Thymus (tissue), 14 donors: ENCODE measurements around the gene LPIN2. TPM values are rescaled to one million over a fixed set of nuclear protein-coding genes. Genes with fewer than 3 reads are reported as not detected.

ENCODE experiments used
- DNase-seq, 9 donors: peaks; one replicate each; pipeline ENCODE4 v3.0.0-alpha.2; 2013; ENCODE audit warnings: low spot score in 9 of 9, low read depth in 6 of 9, missing footprints in 1 of 9
- H3K27ac ChIP-seq, 2 donors: one replicate each; pipeline ENCODE4 v1.5.1; 2013; ENCODE audit warnings: control low read depth in 1 of 2, low read depth in 1 of 2, low read length in 1 of 2, mild to moderate bottlenecking in 1 of 2, moderate library complexity in 1 of 2
- H3K27me3 ChIP-seq, 2 donors: one replicate each; pipeline ENCODE4 v1.5.1; 2013; ENCODE audit warnings: low read length in 1 of 2; ENCODE audit not compliant: control insufficient read depth in 2 of 2, insufficient read depth in 1 of 2
- H3K36me3 ChIP-seq, 2 donors: one replicate each; pipeline ENCODE4 v1.5.1; 2013; ENCODE audit warnings: low read length in 1 of 2, mild to moderate bottlenecking in 1 of 2, moderate library complexity in 1 of 2; ENCODE audit not compliant: control insufficient read depth in 2 of 2, insufficient read depth in 2 of 2
- H3K4me1 ChIP-seq, 2 donors: one replicate each; pipeline ENCODE4 v1.5.1; 2013; ENCODE audit warnings: low read length in 2 of 2; ENCODE audit not compliant: control insufficient read depth in 2 of 2, insufficient read depth in 2 of 2
- H3K4me3 ChIP-seq, 2 donors: one replicate each; pipeline ENCODE4 v1.5.1; 2013; ENCODE audit warnings: low read length in 2 of 2, control low read depth in 1 of 2, mild to moderate bottlenecking in 1 of 2
- H3K9me3 ChIP-seq, 2 donors: one replicate each; pipeline ENCODE4 v1.5.1; 2013; ENCODE audit warnings: low read length in 1 of 2, mild to moderate bottlenecking in 1 of 2; ENCODE audit not compliant: control insufficient read depth in 2 of 2, insufficient read depth in 1 of 2
- WGBS: extraction: QIAGEN DNeasy Blood & Tissue Kit; methylation state at CpG from one replicate; pipeline ENCODE4 v1.1.7; 2013; 5-methylcytosine and 5-hydroxymethylcytosine counted together
- long read RNA-seq, 10 donors: transcript quantifications; one replicate each; lab custom pipeline, GENCODE V29; 2026
- polyA plus RNA-seq: library from polyadenylated mRNA; stranded (reverse); fragments of 200-250 nt; gene quantifications from one replicate; pipeline ENCODE4 v1.2.3, GENCODE V29; 2013
- total RNA-seq: library from RNA; stranded (reverse); fragments of 120-200 nt; gene quantifications from one replicate; pipeline ENCODE4 v1.2.4, GENCODE V29; 2013
- donor health status: healthy.

The LPIN2 gene
- 25.5 TPM for total RNA-seq
- 11.1 TPM for polyA plus RNA-seq
- long read RNA-seq, donor 1 = 0 reads
- long read RNA-seq, donor 2, partial matches to known transcripts = 0 of 2 reads
- long read RNA-seq, donor 2, other reads (novel, unspliced or antisense) = 0 of 2 reads
- long read RNA-seq, donor 3, partial matches to known transcripts = 0 of 2 reads
- long read RNA-seq, donor 3, other reads (novel, unspliced or antisense) = 0 of 2 reads
- long read RNA-seq, donor 4, partial matches to known transcripts = 0 of 1 reads
- long read RNA-seq, donor 4, other reads (novel, unspliced or antisense) = 0 of 1 reads
- long read RNA-seq, donor 5, partial matches to known transcripts = 5 of 6 reads
- long read RNA-seq, donor 5, other reads (novel, unspliced or antisense) = 0 of 6 reads
- long read RNA-seq, donor 6, partial matches to known transcripts = 16 of 16 reads
- long read RNA-seq, donor 6, other reads (novel, unspliced or antisense) = 0 of 16 reads
- long read RNA-seq, donor 7, partial matches to known transcripts = 0 of 2 reads
- long read RNA-seq, donor 7, other reads (novel, unspliced or antisense) = 0 of 2 reads
- long read RNA-seq, donor 8, partial matches to known transcripts = 0 of 1 reads
- long read RNA-seq, donor 8, other reads (novel, unspliced or antisense) = 0 of 1 reads
- long read RNA-seq, donor 9 = 0 reads
- long read RNA-seq, donor 10, partial matches to known transcripts = 0 of 1 reads
- long read RNA-seq, donor 10, other reads (novel, unspliced or antisense) = 0 of 1 reads

DNA sequence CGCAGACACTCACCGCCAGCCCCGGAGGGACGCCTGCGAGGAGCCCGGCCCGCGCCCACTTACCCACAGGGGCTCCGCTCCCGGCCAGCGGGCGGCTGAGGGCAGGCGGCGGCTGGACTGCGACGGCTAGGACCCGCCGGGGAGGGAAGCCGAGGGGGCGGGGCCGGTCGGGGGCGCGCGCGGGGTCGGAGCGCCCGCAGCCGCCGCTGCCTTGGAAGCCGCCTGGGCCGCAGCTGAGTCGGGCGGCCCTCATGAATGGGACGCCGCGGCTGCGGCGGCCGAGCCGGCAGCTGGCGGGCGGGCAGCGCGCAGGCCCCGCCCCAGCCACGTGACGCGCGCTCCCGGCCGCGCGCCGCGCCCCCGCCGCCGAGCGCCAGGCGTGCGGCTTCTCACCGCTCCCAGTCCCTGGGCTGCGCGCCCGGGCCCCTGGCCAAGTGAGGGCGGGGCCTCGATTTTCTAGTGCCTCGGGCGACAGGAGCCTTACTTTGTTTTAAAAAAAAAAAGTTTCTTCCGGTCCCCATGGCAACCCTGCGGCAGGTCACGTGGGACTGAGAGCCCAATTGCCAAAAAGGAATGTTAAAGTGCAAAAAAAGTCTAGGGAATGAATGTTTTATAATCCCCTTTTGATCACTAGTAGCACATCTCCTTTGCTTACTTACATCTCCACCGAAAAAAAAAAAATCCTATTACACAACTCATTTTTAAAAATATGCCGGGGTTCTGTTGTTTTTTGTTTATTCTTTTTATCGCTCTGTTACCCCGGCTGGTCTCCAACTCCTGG lies at the start of gene LPIN2:
TSS of gene LPIN2 (minus strand) at position 121 of the 781 bp plus-strand sequence. CDS start 52,304 bp downstream, outside the sequence.
- no peaks in the 10 kb centered on the region for H3K27me3 ChIP-seq
- H3K9me3 ChIP-seq = peaks cover 0 to 1% of the 10 kb centered on the region in 2 donors
- peak within 1 kb of the TSS; percentile 78 to 86 for H3K27ac ChIP-seq
- 3% methylated on average over 78 of the region's 78 CpGs for WGBS
- DNase-seq = peak; percentile 72 to 97 (median 90)
- H3K4me1 ChIP-seq = peaks cover 7 to 26% of the 10 kb centered on the region in 2 donors
- H3K36me3 ChIP-seq = peaks cover 3 to 6% of the 10 kb centered on the region in 2 donors
- H3K4me3 ChIP-seq = peak within 1 kb of the TSS; percentile 47 to 89

GRCh38 chr18:3061581-3062312 lies 48.8 kb upstream of the LPIN2 start:
- peaks cover 4 to 25% of the 10 kb centered on the region in 2 donors for H3K4me1 ChIP-seq
- peaks cover 0 to 4% of the 10 kb centered on the region in 2 donors for H3K9me3 ChIP-seq
- WGBS = 52% methylated on average over 11 of the region's 11 CpGs
- no peak overlapping the region for H3K4me3 ChIP-seq
- H3K36me3 ChIP-seq = no peaks in the 10 kb centered on the region
- no peaks in the 10 kb centered on the region for H3K27me3 ChIP-seq
- peak overlapping the region; percentile 48 to 76 for H3K27ac ChIP-seq
- peak in 1 of 9 donors; percentile 47 for DNase-seq

GRCh38 chr18:3060667-3061580 lies 48.0 kb upstream of the LPIN2 start:
- Histone ChIP-seq H3K36me3 (no peaks in the 10 kb centered on the region), H3K27ac (peak overlapping the region; percentile 9 to 78), H3K4me1 (peaks cover 4 to 25% of the 10 kb centered on the region in 2 donors), H3K9me3 (peaks cover 0 to 4% of the 10 kb centered on the region in 2 donors), H3K4me3 (no peak overlapping the region), H3K27me3 (no peaks in the 10 kb centered on the region)
- 76% methylated on average over 15 of the region's 15 CpGs for WGBS
- DNase-seq = peak in 1 of 9 donors; percentile 53

- H3K9me3 ChIP-seq = peaks cover 0 to 4% of the 10 kb centered on the region in 2 donors
- peak in 1 of 9 donors; percentile 61 for DNase-seq
- peak overlapping the region in 1 of 2 donors; percentile 77 for H3K27ac ChIP-seq
- no peaks in the 10 kb centered on the region for H3K27me3 ChIP-seq
- H3K36me3 ChIP-seq = no peaks in the 10 kb centered on the region
- H3K4me1 ChIP-seq = peaks cover 4 to 25% of the 10 kb centered on the region in 2 donors
- WGBS = 34% methylated on average over 3 of the region's 3 CpGs
- no peak overlapping the region for H3K4me3 ChIP-seq
Observed at GRCh38 chr18:3059272-3059671, 46.3 kb upstream of the LPIN2 start.

- Histone ChIP-seq H3K27me3 (no peaks in the 10 kb centered on the region), H3K36me3 (no peaks in the 10 kb centered on the region), H3K4me3 (no peak overlapping the region), H3K27ac (peak overlapping the region in 1 of 2 donors; percentile 77), H3K4me1 (peaks cover 4 to 25% of the 10 kb centered on the region in 2 donors), H3K9me3 (peaks cover 0 to 4% of the 10 kb centered on the region in 2 donors)
- peak in 1 of 9 donors; percentile 48 for DNase-seq
- 90% methylated on average over 6 of the region's 6 CpGs for WGBS
Observed at GRCh38 chr18:3058328-3059191, 45.6 kb upstream of the LPIN2 start.

- 96% methylated on average over 4 of the region's 4 CpGs for WGBS
- Histone ChIP-seq H3K27me3 (no peaks in the 10 kb centered on the region), H3K4me1 (peaks cover 4 to 21% of the 10 kb centered on the region in 2 donors), H3K4me3 (no peak overlapping the region), H3K27ac (no peak overlapping the region), H3K36me3 (no peaks in the 10 kb centered on the region), H3K9me3 (peaks cover 0 to 4% of the 10 kb centered on the region in 2 donors)
- no peak for DNase-seq
Observed at GRCh38 chr18:3057526-3057925, 44.6 kb upstream of the LPIN2 start.

DNA sequence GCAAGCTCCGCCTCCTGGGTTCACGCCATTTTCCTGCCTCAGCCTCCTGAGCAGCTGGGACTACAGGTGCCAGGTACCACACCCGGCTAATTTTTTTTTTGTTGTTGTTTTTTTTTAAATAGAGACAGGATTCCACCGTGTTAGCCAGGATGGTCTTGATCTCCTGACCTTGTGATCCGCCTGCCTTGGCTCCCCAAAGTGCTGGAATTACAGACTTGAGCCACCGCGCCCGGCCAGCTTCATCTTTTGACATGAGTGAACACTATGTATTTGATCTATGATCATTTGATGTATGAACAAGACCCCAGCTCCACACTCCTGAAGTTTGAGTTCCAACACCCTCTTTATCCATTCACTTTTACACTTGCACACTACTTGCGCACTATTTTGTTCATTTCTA lies 43.4 kb upstream of the LPIN2 start:
- DNase-seq = no peak
- H3K36me3 ChIP-seq = no peaks in the 10 kb centered on the region
- WGBS = 85% methylated on average over 9 of the region's 9 CpGs
- H3K4me1 ChIP-seq = peaks cover 4 to 13% of the 10 kb centered on the region in 2 donors
- no peaks in the 10 kb centered on the region for H3K27me3 ChIP-seq
- no peak overlapping the region for H3K27ac ChIP-seq
- H3K9me3 ChIP-seq = peaks cover 0 to under 1% of the 10 kb centered on the region in 2 donors
- no peak overlapping the region for H3K4me3 ChIP-seq
